Measurements from ENCODE around the gene XKR8. TPM values are rescaled to one million over a fixed set of nuclear protein-coding genes. Genes with fewer than 3 reads are reported as not detected.

XKR8 gene
- total and polyA plus RNA-seq, 9 of the 15 experiments (the other 6 are each of a cell fraction or from before 2014, with no cell fraction given) = 0.45 to 2.8 (median 1.7) TPM

GRCh38 chr1:27970401-27970800, 10.6 kb downstream of the XKR8 start:
- intact Hi-C loops (cut with micrococcal nuclease) = no loop called here

GRCh38 chr1:27971674-27972073, 11.9 kb downstream of the XKR8 start:
- H3K4me2 ChIP-seq (ENCODE audit: insufficient read depth, low read length) = no peak overlapping the region
- CTCF ChIA-PET (ENCODE audit: low intra/inter-chr PET ratio) = no interaction called here
- intact Hi-C loops (cut with micrococcal nuclease) (no loop called here), in situ Hi-C loops (cut with MboI) (no loop called here)
- H3K27ac ChIP-seq (ENCODE audit: extremely low read depth, low read depth, low read length) = no peak overlapping the region
- no peak for FAIRE-seq
- ATAC-seq = no peak
- no peak for DNase-seq (ENCODE audit: extremely low read depth in 1 of 4, low spot score in 3 of 4)
- H2AFZ ChIP-seq (ENCODE audit: low read depth, low read length) = no peak overlapping the region
- H3K9me1 ChIP-seq (ENCODE audit: control insufficient read depth, insufficient read depth, low read length) = no peaks in the 10 kb centered on the region
- H3K36me3 ChIP-seq (ENCODE audit: control insufficient read depth, insufficient read depth, low read length) = peaks cover 65% of the 10 kb centered on the region
- H3K9ac ChIP-seq (ENCODE audit: insufficient read depth in 1 of 2, low read depth in 2 of 2, low read length in 2 of 2) = no peak overlapping the region
- no TSS peak for BruUV-seq (replicated peaks)
- H3K79me2 ChIP-seq (ENCODE audit: control insufficient read depth, insufficient read depth, low read length) = no peaks in the 10 kb centered on the region
- no peaks in the 10 kb centered on the region for H4K20me1 ChIP-seq (replicated peaks; ENCODE audit: control insufficient read depth, insufficient read depth, low read length)
- peaks cover 0 to 3% of the 10 kb centered on the region in 2 experiments; a peak in 1 of 5 replicates for H3K4me1 ChIP-seq (replicated peaks in 1 of 2; ENCODE audit: control insufficient read depth in 2 of 2, insufficient read depth in 2 of 2, low read length in 2 of 2)
- no peak overlapping the region for H3K4me3 ChIP-seq
- no peaks in the 10 kb centered on the region for H3K9me3 ChIP-seq (replicated peaks; ENCODE audit: control insufficient read depth, insufficient read depth, low read depth, low read length)
- no peaks in the 10 kb centered on the region for H3K27me3 ChIP-seq (ENCODE audit: control insufficient read depth in 2 of 2, insufficient read depth in 2 of 2, low read length in 2 of 2)
- POLR2A ChIA-PET = interaction anchor here (0.6 to 2.5 kb wide), 10 partner anchors 9 to 1285 kb away, joined by 3 to 13 read pairs (median 4); partner anchors contain the start of genes TAF12 and XKR8
- TF ChIP-seq ZNF41 (CRISPR knock-in tag; conservative IDR thresholded peaks at IDR 0.05) = no peak
- TF ChIP-seq SNIP1 (IDR thresholded peaks at IDR 0.05; ENCODE audit: low read depth) = no peak
- no peak for TF ChIP-seq ZNF347 (CRISPR knock-in tag; IDR thresholded peaks at IDR 0.05; ENCODE audit: low read depth)
- TF ChIP-seq, protein P1, sequence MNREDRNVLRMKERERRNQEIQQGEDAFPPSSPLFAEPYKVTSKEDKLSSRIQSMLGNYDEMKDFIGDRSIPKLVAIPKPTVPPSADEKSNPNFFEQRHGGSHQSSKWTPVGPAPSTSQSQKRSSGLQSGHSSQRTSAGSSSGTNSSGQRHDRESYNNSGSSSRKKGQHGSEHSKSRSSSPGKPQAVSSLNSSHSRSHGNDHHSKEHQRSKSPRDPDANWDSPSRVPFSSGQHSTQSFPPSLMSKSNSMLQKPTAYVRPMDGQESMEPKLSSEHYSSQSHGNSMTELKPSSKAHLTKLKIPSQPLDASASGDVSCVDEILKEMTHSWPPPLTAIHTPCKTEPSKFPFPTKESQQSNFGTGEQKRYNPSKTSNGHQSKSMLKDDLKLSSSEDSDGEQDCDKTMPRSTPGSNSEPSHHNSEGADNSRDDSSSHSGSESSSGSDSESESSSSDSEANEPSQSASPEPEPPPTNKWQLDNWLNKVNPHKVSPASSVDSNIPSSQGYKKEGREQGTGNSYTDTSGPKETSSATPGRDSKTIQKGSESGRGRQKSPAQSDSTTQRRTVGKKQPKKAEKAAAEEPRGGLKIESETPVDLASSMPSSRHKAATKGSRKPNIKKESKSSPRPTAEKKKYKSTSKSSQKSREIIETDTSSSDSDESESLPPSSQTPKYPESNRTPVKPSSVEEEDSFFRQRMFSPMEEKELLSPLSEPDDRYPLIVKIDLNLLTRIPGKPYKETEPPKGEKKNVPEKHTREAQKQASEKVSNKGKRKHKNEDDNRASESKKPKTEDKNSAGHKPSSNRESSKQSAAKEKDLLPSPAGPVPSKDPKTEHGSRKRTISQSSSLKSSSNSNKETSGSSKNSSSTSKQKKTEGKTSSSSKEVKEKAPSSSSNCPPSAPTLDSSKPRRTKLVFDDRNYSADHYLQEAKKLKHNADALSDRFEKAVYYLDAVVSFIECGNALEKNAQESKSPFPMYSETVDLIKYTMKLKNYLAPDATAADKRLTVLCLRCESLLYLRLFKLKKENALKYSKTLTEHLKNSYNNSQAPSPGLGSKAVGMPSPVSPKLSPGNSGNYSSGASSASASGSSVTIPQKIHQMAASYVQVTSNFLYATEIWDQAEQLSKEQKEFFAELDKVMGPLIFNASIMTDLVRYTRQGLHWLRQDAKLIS (CRISPR knock-in tag; IDR thresholded peaks at IDR 0.05) = no peak
- TF ChIP-seq NFIC (IDR thresholded peaks at IDR 0.05) = peak; percentile 96
- TF ChIP-seq FOXA3 (CRISPR knock-in tag; conservative IDR thresholded peaks at IDR 0.05 in 1 of 2, IDR thresholded peaks at IDR 0.05 in 1 of 2) = no peak
- TF ChIP-seq ZNF197 (CRISPR knock-in tag; IDR thresholded peaks at IDR 0.05; ENCODE audit: low read depth) = no peak
- TF ChIP-seq GTF2F1 (IDR thresholded peaks at IDR 0.05; ENCODE audit: low read depth, low read length) = no peak
- no peak for TF ChIP-seq HOMEZ (CRISPR knock-in tag; IDR thresholded peaks at IDR 0.05)
- TF ChIP-seq POLR3G (IDR thresholded peaks at IDR 0.05; ENCODE audit: extremely low read depth, insufficient read length, insufficient replicate concordance) = no peak

More at GRCh38 chr1:27970401-27970800, 10.6 kb downstream of the XKR8 start:
- no peak overlapping the region for H3K4me2 ChIP-seq (ENCODE audit: insufficient read depth, low read length)
- H3K9me3 ChIP-seq (replicated peaks; ENCODE audit: control insufficient read depth, insufficient read depth, low read depth, low read length) = no peaks in the 10 kb centered on the region
- no peaks in the 10 kb centered on the region for H4K20me1 ChIP-seq (replicated peaks; ENCODE audit: control insufficient read depth, insufficient read depth, low read length)
- H2AFZ ChIP-seq (ENCODE audit: low read depth, low read length) = no peak overlapping the region
- no peak for DNase-seq (ENCODE audit: extremely low read depth in 1 of 4, low spot score in 3 of 4)
- no peak for FAIRE-seq
- H3K27ac ChIP-seq (ENCODE audit: extremely low read depth, low read depth, low read length) = no peak overlapping the region
- no peaks in the 10 kb centered on the region for H3K79me2 ChIP-seq (ENCODE audit: control insufficient read depth, insufficient read depth, low read length)
- no peak overlapping the region for H3K9ac ChIP-seq (ENCODE audit: insufficient read depth in 1 of 2, low read depth in 2 of 2, low read length in 2 of 2)
- 76% methylated on average over 6 of the region's 6 CpGs for WGBS (ENCODE audit: insufficient coverage, low coverage, missing lambda C conversion rate)
- ChIA-PET POLR2A (interaction anchor here (2.5 kb wide), 1 partner anchor 10 kb away, joined by 13 read pairs; no protein-coding TSS in a partner anchor), CTCF (ENCODE audit: low intra/inter-chr PET ratio) (no interaction called here)
- no peaks in the 10 kb centered on the region for H3K27me3 ChIP-seq (ENCODE audit: control insufficient read depth in 2 of 2, insufficient read depth in 2 of 2, low read length in 2 of 2)
- no peak for ATAC-seq
- in situ Hi-C loops (cut with MboI) = no loop called here
- peaks cover 59% of the 10 kb centered on the region for H3K36me3 ChIP-seq (ENCODE audit: control insufficient read depth, insufficient read depth, low read length)
- TF ChIP-seq SRSF1 (IDR thresholded peaks at IDR 0.05; ENCODE audit: low read depth, low read length) (no peak), HNRNPLL (IDR thresholded peaks at IDR 0.05; ENCODE audit: low read depth, low read length, poor library complexity, severe bottlenecking) (no peak)
- no TSS peak for BruUV-seq (replicated peaks)
- H3K4me1 ChIP-seq (replicated peaks in 1 of 2; ENCODE audit: control insufficient read depth in 2 of 2, insufficient read depth in 2 of 2, low read length in 2 of 2) = peaks cover 0 to 5% of the 10 kb centered on the region in 2 experiments; a peak in 1 of 5 replicates
- no peaks in the 10 kb centered on the region for H3K9me1 ChIP-seq (ENCODE audit: control insufficient read depth, insufficient read depth, low read length)
- no peak overlapping the region for H3K4me3 ChIP-seq
